ENCODE data around the gene CSRP1.

Gene CSRP1

GRCh38 chr1:201448990-201449389 lies 57.9 kb downstream of the CSRP1 start:
- H3K4me3 ChIP-seq (ENCODE audit: low read depth, low read length), result no peak overlapping the region
- no peak for DNase-seq (ENCODE audit: low read depth)

GRCh38 chr1:201447903-201448871 lies 58.7 kb downstream of the CSRP1 start:
- peak; percentile 93 for TF ChIP-seq CTCF (IDR thresholded peaks at IDR 0.05; ENCODE audit: insufficient read depth, low read depth, low read length, missing control alignments)
- no peak overlapping the region for H3K4me3 ChIP-seq (ENCODE audit: low read depth, low read length)
- DNase-seq (ENCODE audit: low read depth), result peak; percentile 87

More at GRCh38 chr1:201448990-201449389, 57.9 kb downstream of the CSRP1 start:
- no peak for TF ChIP-seq CTCF (IDR thresholded peaks at IDR 0.05; ENCODE audit: insufficient read depth, low read depth, low read length, missing control alignments)

GRCh38 chr1:201445310-201445709 lies 61.6 kb downstream of the CSRP1 start:
- H3K4me3 ChIP-seq (ENCODE audit: low read depth, low read length), result no peak overlapping the region
- DNase-seq (ENCODE audit: low read depth), result no peak
- TF ChIP-seq CTCF (IDR thresholded peaks at IDR 0.05; ENCODE audit: insufficient read depth, low read depth, low read length, missing control alignments), result no peak

GRCh38 chr1:201444792-201445191 lies 62.1 kb downstream of the CSRP1 start:
- H3K4me3 ChIP-seq (ENCODE audit: low read depth, low read length), result no peak overlapping the region
- DNase-seq (ENCODE audit: low read depth), result no peak
- TF ChIP-seq CTCF (IDR thresholded peaks at IDR 0.05; ENCODE audit: insufficient read depth, low read depth, low read length, missing control alignments), result no peak

GRCh38 chr1:201443747-201444146 lies 63.2 kb downstream of the CSRP1 start:
- DNase-seq (ENCODE audit: low read depth), result no peak
- no peak for TF ChIP-seq CTCF (IDR thresholded peaks at IDR 0.05; ENCODE audit: insufficient read depth, low read depth, low read length, missing control alignments)
- no peak overlapping the region for H3K4me3 ChIP-seq (ENCODE audit: low read depth, low read length)

- no peak for DNase-seq (ENCODE audit: low read depth)
- no peak overlapping the region for H3K4me3 ChIP-seq (ENCODE audit: low read depth, low read length)
- TF ChIP-seq CTCF (IDR thresholded peaks at IDR 0.05; ENCODE audit: insufficient read depth, low read depth, low read length, missing control alignments), result no peak
Measured at GRCh38 chr1:201436969-201437368, 70.0 kb downstream of the CSRP1 start.

Measured in GM12865 (cell line).